HepG2 (cell line): Measurements from ENCODE around the gene GLDC. TPM values are rescaled to one million over a fixed set of nuclear protein-coding genes. Genes with fewer than 3 reads are reported as not detected.
A peak's percentile ranks its signal among the peaks of the same experiment; 100 is the strongest.

ENCODE experiments used
- CENPT ChIP-seq: sonication (generic); formaldehyde crosslinking; IDR thresholded peaks from 2 replicates; pipeline ENCODE4 v1.8.0; 2022; ENCODE audit warnings: low read depth, mild to moderate bottlenecking, moderate library complexity, missing genetic modification reagents
- ERF ChIP-seq: IDR thresholded peaks from 2 replicates; pipeline ENCODE4 v1.6.1; 2018; ENCODE audit warnings: missing biosample characterization, missing genetic modification reagents
- RFXAP ChIP-seq: sonication (generic); formaldehyde crosslinking; IDR thresholded peaks from 2 replicates; pipeline ENCODE4 v1.4.0; 2020; ENCODE audit warnings: missing genetic modification reagents, borderline replicate concordance
- SKI ChIP-seq: fragments of 450-650 bp; IDR thresholded peaks from one replicate; pipeline ENCODE4 v1.6.1; 2018; ENCODE audit warnings: mild to moderate bottlenecking; ENCODE audit not compliant: partially characterized antibody
- ZBTB39 ChIP-seq: sonication (generic); formaldehyde crosslinking; IDR thresholded peaks from 2 replicates; pipeline ENCODE4 v1.5.0; 2020; ENCODE audit warnings: missing genetic modification reagents
- ZNF543 ChIP-seq: sonication (generic); formaldehyde crosslinking; IDR thresholded peaks from 2 replicates; pipeline ENCODE4 v1.4.0; 2020; ENCODE audit warnings: mild to moderate bottlenecking, missing genetic modification reagents
- ZNF552 ChIP-seq: sonication (generic); formaldehyde crosslinking; IDR thresholded peaks from 2 replicates; pipeline ENCODE4 v1.9.0; 2022; ENCODE audit warnings: missing genetic modification reagents, mild to moderate bottlenecking, borderline replicate concordance
- ZNF614 ChIP-seq: IDR thresholded peaks from 2 replicates; pipeline ENCODE4 v1.6.1; 2018; ENCODE audit warnings: missing biosample characterization, missing genetic modification reagents, inconsistent platforms, borderline replicate concordance
- ZNF713 ChIP-seq: sonication (generic); formaldehyde crosslinking; IDR thresholded peaks from 2 replicates; pipeline ENCODE4 v1.4.0; 2020; ENCODE audit warnings: mild to moderate bottlenecking, missing genetic modification reagents
- polyA plus RNA-seq, 8 experiments: library from polyadenylated mRNA; depleted of rRNA in 3 of 8; stranded (reverse) in 7 of 8; unstranded in 1 of 8; fragments of >200 nt; fragmentation: Illumina TruSeq in 4 of 8; extraction: Trizol in 4 of 8; gene quantifications; 2 replicates each; pipeline versions ENCODE4 v1.2.1 to v1.2.3, GENCODE V29; 2011 to 2016; ENCODE audit warnings: low read depth in 4 of 8, missing spikeins in 1 of 8, mixed read lengths in 1 of 8; ENCODE audit not compliant: insufficient read depth in 1 of 8
- total RNA-seq, 5 experiments: library from RNA; depleted of rRNA; stranded (reverse); fragments of >200 nt; fragmentation: Illumina TruSeq; extraction: Trizol; gene quantifications; 2 replicates each; pipeline ENCODE4 v1.2.3, GENCODE V29; 2016; ENCODE audit warnings: low read depth in 1 of 5
- TF ChIP-seq, protein P1 (sequence below): sonication (generic); formaldehyde crosslinking; IDR thresholded peaks from 2 replicates; pipeline ENCODE4 v1.4.0; 2020; ENCODE audit warnings: missing genetic modification reagents
- TF ChIP-seq, protein P2 (sequence below): sonication (generic); formaldehyde crosslinking; IDR thresholded peaks from 2 replicates; pipeline ENCODE4 v1.4.0; 2020; ENCODE audit warnings: mild to moderate bottlenecking, missing genetic modification reagents
- TF ChIP-seq, protein P3 (sequence below): sonication (generic); formaldehyde crosslinking; IDR thresholded peaks from 2 replicates; pipeline ENCODE4 v1.4.0; 2020; ENCODE audit warnings: missing genetic modification reagents; ENCODE audit errors: not compliant biosample characterization

The GLDC gene
- total and polyA plus RNA-seq, 2 of the 13 experiments (the other 11 are each of a cell fraction or from before 2014, with no cell fraction given): 59.3 to 115 TPM

- TF ChIP-seq, protein P1, sequence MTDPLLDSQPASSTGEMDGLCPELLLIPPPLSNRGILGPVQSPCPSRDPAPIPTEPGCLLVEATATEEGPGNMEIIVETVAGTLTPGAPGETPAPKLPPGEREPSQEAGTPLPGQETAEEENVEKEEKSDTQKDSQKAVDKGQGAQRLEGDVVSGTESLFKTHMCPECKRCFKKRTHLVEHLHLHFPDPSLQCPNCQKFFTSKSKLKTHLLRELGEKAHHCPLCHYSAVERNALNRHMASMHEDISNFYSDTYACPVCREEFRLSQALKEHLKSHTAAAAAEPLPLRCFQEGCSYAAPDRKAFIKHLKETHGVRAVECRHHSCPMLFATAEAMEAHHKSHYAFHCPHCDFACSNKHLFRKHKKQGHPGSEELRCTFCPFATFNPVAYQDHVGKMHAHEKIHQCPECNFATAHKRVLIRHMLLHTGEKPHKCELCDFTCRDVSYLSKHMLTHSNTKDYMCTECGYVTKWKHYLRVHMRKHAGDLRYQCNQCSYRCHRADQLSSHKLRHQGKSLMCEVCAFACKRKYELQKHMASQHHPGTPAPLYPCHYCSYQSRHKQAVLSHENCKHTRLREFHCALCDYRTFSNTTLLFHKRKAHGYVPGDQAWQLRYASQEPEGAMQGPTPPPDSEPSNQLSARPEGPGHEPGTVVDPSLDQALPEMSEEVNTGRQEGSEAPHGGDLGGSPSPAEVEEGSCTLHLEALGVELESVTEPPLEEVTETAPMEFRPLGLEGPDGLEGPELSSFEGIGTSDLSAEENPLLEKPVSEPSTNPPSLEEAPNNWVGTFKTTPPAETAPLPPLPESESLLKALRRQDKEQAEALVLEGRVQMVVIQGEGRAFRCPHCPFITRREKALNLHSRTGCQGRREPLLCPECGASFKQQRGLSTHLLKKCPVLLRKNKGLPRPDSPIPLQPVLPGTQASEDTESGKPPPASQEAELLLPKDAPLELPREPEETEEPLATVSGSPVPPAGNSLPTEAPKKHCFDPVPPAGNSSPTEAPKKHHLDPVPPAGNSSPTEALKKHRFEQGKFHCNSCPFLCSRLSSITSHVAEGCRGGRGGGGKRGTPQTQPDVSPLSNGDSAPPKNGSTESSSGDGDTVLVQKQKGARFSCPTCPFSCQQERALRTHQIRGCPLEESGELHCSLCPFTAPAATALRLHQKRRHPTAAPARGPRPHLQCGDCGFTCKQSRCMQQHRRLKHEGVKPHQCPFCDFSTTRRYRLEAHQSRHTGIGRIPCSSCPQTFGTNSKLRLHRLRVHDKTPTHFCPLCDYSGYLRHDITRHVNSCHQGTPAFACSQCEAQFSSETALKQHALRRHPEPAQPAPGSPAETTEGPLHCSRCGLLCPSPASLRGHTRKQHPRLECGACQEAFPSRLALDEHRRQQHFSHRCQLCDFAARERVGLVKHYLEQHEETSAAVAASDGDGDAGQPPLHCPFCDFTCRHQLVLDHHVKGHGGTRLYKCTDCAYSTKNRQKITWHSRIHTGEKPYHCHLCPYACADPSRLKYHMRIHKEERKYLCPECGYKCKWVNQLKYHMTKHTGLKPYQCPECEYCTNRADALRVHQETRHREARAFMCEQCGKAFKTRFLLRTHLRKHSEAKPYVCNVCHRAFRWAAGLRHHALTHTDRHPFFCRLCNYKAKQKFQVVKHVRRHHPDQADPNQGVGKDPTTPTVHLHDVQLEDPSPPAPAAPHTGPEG (CRISPR knock-in tag): no peak
- TF ChIP-seq, protein P2, sequence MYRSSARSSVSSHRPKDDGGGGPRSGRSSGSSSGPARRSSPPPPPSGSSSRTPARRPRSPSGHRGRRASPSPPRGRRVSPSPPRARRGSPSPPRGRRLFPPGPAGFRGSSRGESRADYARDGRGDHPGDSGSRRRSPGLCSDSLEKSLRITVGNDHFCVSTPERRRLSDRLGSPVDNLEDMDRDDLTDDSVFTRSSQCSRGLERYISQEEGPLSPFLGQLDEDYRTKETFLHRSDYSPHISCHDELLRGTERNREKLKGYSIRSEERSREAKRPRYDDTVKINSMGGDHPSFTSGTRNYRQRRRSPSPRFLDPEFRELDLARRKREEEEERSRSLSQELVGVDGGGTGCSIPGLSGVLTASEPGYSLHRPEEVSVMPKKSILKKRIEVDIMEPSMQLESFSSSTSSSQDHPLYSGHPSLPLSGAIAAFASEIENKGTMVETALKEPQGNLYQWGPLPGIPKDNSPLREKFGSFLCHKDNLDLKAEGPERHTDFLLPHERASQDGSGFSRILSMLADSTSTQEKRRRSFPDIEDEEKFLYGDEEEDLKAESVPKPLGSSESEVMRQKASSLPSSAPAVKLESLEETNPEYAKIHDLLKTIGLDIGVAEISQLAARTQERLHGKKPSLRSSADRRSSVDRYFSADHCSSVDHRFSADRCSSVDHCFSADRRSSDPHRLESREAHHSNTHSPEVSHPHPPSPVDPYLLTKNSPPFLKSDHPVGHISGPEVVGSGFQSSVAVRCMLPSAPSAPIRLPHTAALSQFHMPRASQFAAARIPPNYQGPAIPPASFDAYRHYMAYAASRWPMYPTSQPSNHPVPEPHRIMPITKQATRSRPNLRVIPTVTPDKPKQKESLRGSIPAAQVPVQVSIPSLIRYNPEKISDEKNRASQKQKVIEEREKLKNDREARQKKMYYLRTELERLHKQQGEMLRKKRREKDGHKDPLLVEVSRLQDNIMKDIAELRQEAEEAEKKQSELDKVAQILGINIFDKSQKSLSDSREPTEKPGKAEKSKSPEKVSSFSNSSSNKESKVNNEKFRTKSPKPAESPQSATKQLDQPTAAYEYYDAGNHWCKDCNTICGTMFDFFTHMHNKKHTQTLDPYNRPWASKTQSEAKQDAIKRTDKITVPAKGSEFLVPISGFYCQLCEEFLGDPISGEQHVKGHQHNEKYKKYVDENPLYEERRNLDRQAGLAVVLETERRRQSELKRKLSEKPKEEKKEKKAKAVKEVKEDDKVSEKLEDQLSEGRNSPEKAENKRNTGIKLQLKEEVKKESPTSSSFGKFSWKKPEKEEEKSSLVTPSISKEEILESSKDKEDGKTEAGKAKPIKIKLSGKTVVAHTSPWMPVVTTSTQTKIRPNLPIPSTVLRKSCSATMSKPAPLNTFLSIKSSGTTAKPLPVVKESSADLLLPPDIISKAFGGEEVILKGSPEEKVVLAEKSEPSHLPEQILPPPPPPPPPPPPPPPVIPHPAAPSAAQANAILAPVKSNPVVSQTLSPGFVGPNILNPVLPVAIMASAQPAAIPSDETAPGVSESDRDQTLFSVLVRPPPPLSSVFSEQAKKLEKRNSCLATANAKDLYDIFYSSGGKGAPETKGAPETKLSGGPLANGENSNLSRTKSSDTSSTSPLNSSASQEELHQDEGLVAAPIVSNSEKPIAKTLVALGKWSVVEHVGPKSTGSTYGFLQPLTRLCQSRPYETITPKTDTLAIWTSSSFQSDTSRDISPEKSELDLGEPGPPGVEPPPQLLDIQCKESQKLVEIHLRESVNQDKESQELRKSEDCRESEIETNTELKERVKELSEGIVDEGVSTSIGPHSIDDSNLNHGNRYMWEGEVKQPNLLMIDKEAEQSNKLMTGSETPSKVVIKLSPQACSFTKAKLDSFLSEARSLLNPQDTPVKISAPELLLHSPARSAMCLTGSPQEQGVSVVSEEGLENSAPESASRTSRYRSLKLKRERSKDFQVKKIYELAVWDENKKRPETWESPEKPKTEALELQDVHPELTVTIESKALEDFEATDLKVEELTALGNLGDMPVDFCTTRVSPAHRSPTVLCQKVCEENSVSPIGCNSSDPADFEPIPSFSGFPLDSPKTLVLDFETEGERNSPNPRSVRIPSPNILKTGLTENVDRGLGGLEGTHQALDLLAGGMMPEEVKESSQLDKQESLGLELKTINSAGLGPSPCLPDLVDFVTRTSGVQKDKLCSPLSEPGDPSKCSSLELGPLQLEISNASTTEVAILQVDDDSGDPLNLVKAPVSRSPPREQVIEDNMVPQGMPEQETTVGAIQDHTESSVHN (CRISPR knock-in tag): no peak
- TF ChIP-seq ZNF713 (no peak), CENPT (CRISPR knock-in tag) (no peak), ZBTB39 (CRISPR knock-in tag) (no peak), SKI (no peak), ZNF543 (CRISPR knock-in tag) (no peak), ZNF614 (CRISPR knock-in tag) (0 out of 2 replicates have a peak, but pooled peaks have one; percentile 50), ZNF552 (CRISPR knock-in tag) (no peak), ERF (CRISPR knock-in tag) (no peak), RFXAP (CRISPR knock-in tag) (0 out of 2 replicates have a peak, but pooled peaks have one; percentile 45)
- TF ChIP-seq, protein P3, sequence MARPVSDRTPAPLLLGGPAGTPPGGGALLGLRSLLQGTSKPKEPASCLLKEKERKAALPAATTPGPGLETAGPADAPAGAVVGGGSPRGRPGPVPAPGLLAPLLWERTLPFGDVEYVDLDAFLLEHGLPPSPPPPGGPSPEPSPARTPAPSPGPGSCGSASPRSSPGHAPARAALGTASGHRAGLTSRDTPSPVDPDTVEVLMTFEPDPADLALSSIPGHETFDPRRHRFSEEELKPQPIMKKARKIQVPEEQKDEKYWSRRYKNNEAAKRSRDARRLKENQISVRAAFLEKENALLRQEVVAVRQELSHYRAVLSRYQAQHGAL (CRISPR knock-in tag): no peak
Observed at GRCh38 chr9:6628704-6629103, 16.8 kb downstream of the GLDC start (continued).
